Chondrocyte (in vitro differentiated cells): ENCODE measurements around the gene ACTR6. TPM values are rescaled to one million over a fixed set of nuclear protein-coding genes. Genes with fewer than 3 reads are reported as not detected.

Experiments used
- DNase-seq: peaks from one replicate; pipeline ENCODE4 v3.0.0; 2021; ENCODE audit warnings: mixed read lengths, low spot score
- H3K27ac Mint-ChIP-seq: one replicate; pipeline ENCODE4 v1.8.0; 2021; ENCODE audit warnings: mild to moderate bottlenecking, moderate library complexity, mixed read lengths; ENCODE audit not compliant: unreplicated experiment
- H3K27me3 Mint-ChIP-seq: 2 replicates; pipeline ENCODE4 v1.8.0; 2021; ENCODE audit warnings: low read depth, mixed read lengths
- H3K36me3 Mint-ChIP-seq: 2 replicates; pipeline ENCODE4 v1.8.0; 2021; ENCODE audit warnings: low read depth, mixed read lengths
- H3K4me1 Mint-ChIP-seq: 2 replicates; pipeline ENCODE4 v1.8.0; 2021; ENCODE audit warnings: low read depth, mild to moderate bottlenecking, mixed read lengths
- H3K4me3 Mint-ChIP-seq: one replicate; pipeline ENCODE4 v1.8.0; 2021; ENCODE audit warnings: mild to moderate bottlenecking, moderate library complexity, mixed read lengths; ENCODE audit not compliant: unreplicated experiment
- H3K9me3 Mint-ChIP-seq: 2 replicates; pipeline ENCODE4 v1.8.0; 2021; ENCODE audit warnings: low read depth, mixed read lengths
- CTCF ChIP-seq: fragments of 200-600 bp; sonication (generic); IDR thresholded peaks from 2 replicates; pipeline ENCODE4 v1.5.0; 2021; ENCODE audit warnings: antibody characterized with exemption, mild to moderate bottlenecking, moderate library complexity
- long read RNA-seq: library from polyadenylated mRNA; stranded (forward); transcript quantifications from one replicate; pipeline ENCODE4 v2.0.0, GENCODE V29; 2021
- total RNA-seq: library from RNA; stranded (reverse); gene quantifications from 3 replicates; pipeline ENCODE4 v1.2.1, GENCODE V29; 2021

ACTR6 gene
- total RNA-seq: 17.4 to 20.7 TPM (median 20.6 TPM) in 3 replicates
- long read RNA-seq, transcript ACTR6-201 (11 exons, 2,464 nt): major isoform, 14 of 18 reads
- long read RNA-seq, partial matches to known transcripts: 0 of 18 reads
- long read RNA-seq, other reads (novel, unspliced or antisense): 1 of 18 reads

DNA sequence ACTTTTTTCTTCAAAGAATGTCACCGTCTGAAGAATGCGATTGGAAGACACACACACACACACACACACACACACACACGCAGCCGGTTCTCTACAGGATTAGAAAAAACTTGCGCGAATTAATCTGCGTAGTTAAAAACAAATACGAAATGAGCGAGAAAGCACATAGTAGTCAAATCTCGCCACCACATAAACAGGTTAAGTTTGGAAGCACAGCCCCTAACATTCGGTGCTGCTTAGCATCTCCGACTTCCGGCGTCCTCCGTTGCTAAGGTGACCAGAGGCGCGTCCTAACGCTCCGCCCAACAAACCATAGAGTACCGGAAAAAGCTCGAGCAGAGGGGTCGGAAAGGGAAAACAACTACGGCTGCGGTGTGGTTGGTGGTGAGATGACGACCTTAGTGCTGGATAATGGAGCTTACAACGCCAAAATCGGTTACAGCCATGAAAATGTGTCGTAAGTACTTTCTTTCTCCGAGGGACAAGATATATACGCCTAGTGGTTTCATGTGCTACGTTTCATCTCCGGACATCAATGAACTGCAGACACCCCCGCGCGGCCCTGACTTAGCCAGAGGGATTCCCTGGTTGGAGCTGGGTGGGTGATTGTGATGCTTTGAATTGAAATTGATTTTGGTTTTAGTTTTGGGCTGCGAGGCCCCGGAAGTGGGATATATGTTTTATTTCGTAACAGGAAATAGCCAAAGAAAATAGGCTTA lies at the start of gene ACTR6:
Gene ACTR6, plus strand, starts transcription at position 353 of the 719 bp plus-strand sequence. Its CDS starts 37 bp downstream, at position 390.
- DNase-seq: no peak
- Mint-ChIP-seq H3K9me3 (no peaks in the 10 kb centered on the region), H3K27ac (peak within 1 kb of the TSS; percentile 90), H3K36me3 (no peaks in the 10 kb centered on the region), H3K27me3 (no peaks in the 10 kb centered on the region), H3K4me1 (peaks cover 18% of the 10 kb centered on the region), H3K4me3 (peak within 1 kb of the TSS; percentile 94)
- peak; percentile 33 for TF ChIP-seq CTCF

- Mint-ChIP-seq H3K36me3 (no peaks in the 10 kb centered on the region), H3K27ac (no peak overlapping the region), H3K4me1 (no peaks in the 10 kb centered on the region), H3K27me3 (no peaks in the 10 kb centered on the region), H3K9me3 (no peaks in the 10 kb centered on the region), H3K4me3 (no peak overlapping the region)
- TF ChIP-seq CTCF: no peak
- no peak for DNase-seq
These were observed 48.8 kb upstream of the ACTR6 start for GRCh38 chr12:100151769-100152168.

GRCh38 chr12:100153131-100153530 lies 47.5 kb upstream of the ACTR6 start:
- Mint-ChIP-seq H3K9me3 (no peaks in the 10 kb centered on the region), H3K4me3 (no peak overlapping the region), H3K27ac (no peak overlapping the region), H3K27me3 (no peaks in the 10 kb centered on the region), H3K4me1 (no peaks in the 10 kb centered on the region), H3K36me3 (no peaks in the 10 kb centered on the region)
- DNase-seq: no peak
- TF ChIP-seq CTCF: no peak

- no peaks in the 10 kb centered on the region for H3K36me3 Mint-ChIP-seq
- no peak overlapping the region for H3K4me3 Mint-ChIP-seq
- H3K27ac Mint-ChIP-seq: no peak overlapping the region
- peaks cover under 1% of the 10 kb centered on the region for H3K27me3 Mint-ChIP-seq
- H3K9me3 Mint-ChIP-seq: no peaks in the 10 kb centered on the region
- TF ChIP-seq CTCF: peak; percentile 86
- no peak for DNase-seq
- no peaks in the 10 kb centered on the region for H3K4me1 Mint-ChIP-seq
These were observed 46.0 kb upstream of the ACTR6 start for GRCh38 chr12:100154474-100155247.

DNA sequence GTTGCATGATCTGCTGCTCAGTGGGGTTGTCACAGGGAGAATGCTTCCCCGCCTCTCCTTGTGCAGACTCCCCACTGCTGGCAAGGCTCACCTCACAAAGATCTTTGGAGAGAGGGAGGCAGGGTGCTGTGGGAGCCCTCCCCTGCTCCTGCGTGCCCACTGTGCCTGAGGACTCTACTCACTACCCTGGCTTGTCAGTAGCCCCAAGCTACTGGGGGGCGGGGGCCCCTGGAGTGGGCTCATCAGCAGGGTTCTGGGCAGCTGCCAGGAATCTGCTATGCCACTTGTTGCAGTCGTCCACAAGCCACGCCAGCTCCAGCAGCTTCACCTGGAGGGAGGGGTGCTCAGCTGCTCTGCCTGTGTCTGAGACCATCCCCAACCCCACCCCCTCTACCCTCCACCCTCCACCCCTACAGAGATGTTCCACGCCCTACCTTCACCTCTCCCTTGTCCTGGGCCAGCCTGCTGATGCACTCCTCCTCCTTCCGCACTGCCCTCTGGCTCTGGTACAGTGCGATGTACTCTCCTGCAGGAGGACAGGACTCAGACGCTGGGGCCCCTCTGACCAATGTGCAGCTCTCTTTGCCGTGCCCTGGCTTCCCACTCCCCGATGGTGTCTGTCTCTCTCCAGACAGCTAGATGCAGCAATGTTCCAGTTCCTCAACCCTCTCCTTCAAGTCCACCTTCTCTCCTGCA lies 43.7 kb upstream of the ACTR6 start:
- no peak for DNase-seq
- H3K4me1 Mint-ChIP-seq: no peaks in the 10 kb centered on the region
- peaks cover 2% of the 10 kb centered on the region for H3K27me3 Mint-ChIP-seq
- no peak overlapping the region for H3K27ac Mint-ChIP-seq
- TF ChIP-seq CTCF: no peak
- H3K9me3 Mint-ChIP-seq: no peaks in the 10 kb centered on the region
- H3K4me3 Mint-ChIP-seq: no peak overlapping the region
- no peaks in the 10 kb centered on the region for H3K36me3 Mint-ChIP-seq
